GM18873 (cell line): ENCODE measurements around the gene MACC1.
"Not testable (repeated sequence)": the region's sequence is repeated elsewhere in the genome, so short reads cannot be mapped to it uniquely, and the experiment has no call there.

Source experiments
- ATAC-seq: cut with Tn5 transposase; IDR thresholded peaks from one replicate; pipeline ENCODE4 v1.9.1; 2021; ENCODE audit warnings: mild to moderate bottlenecking, moderate library complexity, moderate number of reproducible peaks; ENCODE audit not compliant: unreplicated experiment, low FRiP score

MACC1 gene

GRCh38 chr7:20140291-20141001 lies 76.7 kb downstream of the MACC1 start:
- ATAC-seq = no peak

- no peak for ATAC-seq
These were observed 80.5 kb downstream of the MACC1 start for GRCh38 chr7:20136647-20137046.

GRCh38 chr7:20133803-20134202 lies 83.4 kb downstream of the MACC1 start:
- no peak for ATAC-seq

GRCh38 chr7:20132585-20132984 lies 84.6 kb downstream of the MACC1 start:
- ATAC-seq = no peak

- no peak for ATAC-seq
These were observed 85.4 kb downstream of the MACC1 start for GRCh38 chr7:20131776-20132175.

- no peak for ATAC-seq
These were observed 87.3 kb downstream of the MACC1 start for GRCh38 chr7:20129920-20130319.

GRCh38 chr7:20128001-20128400 lies 89.2 kb downstream of the MACC1 start:
- ATAC-seq = no peak

GRCh38 chr7:20126060-20126459 lies 91.1 kb downstream of the MACC1 start:
- ATAC-seq = not testable (repeated sequence)

GRCh38 chr7:20124087-20124486 lies 93.1 kb downstream of the MACC1 start:
- not testable (repeated sequence) for ATAC-seq

GRCh38 chr7:20122653-20123316 lies 94.4 kb downstream of the MACC1 start:
- not testable (repeated sequence) for ATAC-seq

- ATAC-seq = no peak
These were observed 95.1 kb downstream of the MACC1 start for GRCh38 chr7:20122073-20122472.

- ATAC-seq = no peak
These were observed 95.8 kb downstream of the MACC1 start for GRCh38 chr7:20121404-20121803.

GRCh38 chr7:20120611-20121168 lies 96.5 kb downstream of the MACC1 start:
- not testable (repeated sequence) for ATAC-seq

- no peak for ATAC-seq
These were observed 100.3 kb downstream of the MACC1 start for GRCh38 chr7:20116869-20117268.

- peak; percentile 85 for ATAC-seq
These were observed 102.7 kb downstream of the MACC1 start for GRCh38 chr7:20114468-20114867.

- ATAC-seq = peak; percentile 81
These were observed 103.7 kb downstream of the MACC1 start for GRCh38 chr7:20113427-20114027.

GRCh38 chr7:20112696-20113095 lies 104.5 kb downstream of the MACC1 start:
- no peak for ATAC-seq

- no peak for ATAC-seq
These were observed 105.2 kb downstream of the MACC1 start for GRCh38 chr7:20111821-20112542.

GRCh38 chr7:20107582-20107981 lies 109.6 kb downstream of the MACC1 start:
- no peak for ATAC-seq

- no peak for ATAC-seq
These were observed 112.5 kb downstream of the MACC1 start for GRCh38 chr7:20104696-20105095.

- no peak for ATAC-seq
These were observed 114.2 kb downstream of the MACC1 start for GRCh38 chr7:20102982-20103381.
